SK-N-SH (cell line): ENCODE results near the gene GABRA5. TPM values are rescaled to one million over a fixed set of nuclear protein-coding genes. Genes with fewer than 3 reads are reported as not detected.

Experiments
- CTCF ChIA-PET: fragments of 300-600, 350-600 bp; formaldehyde crosslinking; extraction: SDS; loops from one replicate; lab custom pipeline; 2021; lab: Yijun Ruan, JAX
- POLR2A ChIA-PET: fragments of 350-600 bp; sonication (Branson Sonifier 250); formaldehyde crosslinking; extraction: SDS; loops from one replicate; lab custom pipeline; 2020; ENCODE audit warnings: antibody characterized with exemption, inconsistent platforms; lab: Yijun Ruan, JAX
- DNase-seq: peaks from one replicate; pipeline ENCODE4 v3.0.0; 2012
- H2AFZ ChIP-seq: fragments of 200-600 bp; sonication (generic); 2 replicates; pipeline ENCODE4 v1.8.1; 2016; ENCODE audit warnings: antibody characterized with exemption, mild to moderate bottlenecking, low read depth
- H3F3A ChIP-seq: fragments of 200-600 bp; sonication (generic); replicated peaks from 2 replicates; pipeline ENCODE3; 2016; ENCODE audit warnings: antibody characterized with exemption, mild to moderate bottlenecking; ENCODE audit not compliant: insufficient read depth
- H3K27ac ChIP-seq, 2 experiments: fragments of 200-500 bp in 1 of 2; fragments of 200-600 bp in 1 of 2; sonication (Bioruptor generic) in 1 of 2; sonication (generic), shearing (Covaris generic) in 1 of 2; 2 replicates each; pipeline versions ENCODE4 v1.5.1 to v1.6.1; 2014 to 2016; ENCODE audit warnings: low read depth in 2 of 2, inconsistent platforms in 1 of 2, low read length in 1 of 2, mild to moderate bottlenecking in 1 of 2, mixed read lengths in 1 of 2
- H3K27me3 ChIP-seq: fragments of 200-600 bp; sonication (generic), shearing (Covaris generic); 2 replicates; pipeline ENCODE4 v1.6.1; 2016; ENCODE audit warnings: mixed run types; ENCODE audit not compliant: insufficient read depth
- H3K36me3 ChIP-seq, 2 experiments: fragments of 200-500 bp in 1 of 2; fragments of 200-600 bp in 1 of 2; sonication (Bioruptor generic) in 1 of 2; sonication (generic) in 1 of 2; replicated peaks in 1 of 2; 2 replicates each; pipeline versions ENCODE3 to v1.5.1; 2014 to 2016; ENCODE audit warnings: low read length in 1 of 2, mild to moderate bottlenecking in 1 of 2; ENCODE audit not compliant: insufficient read depth in 2 of 2, control insufficient read depth in 1 of 2
- H3K4me1 ChIP-seq, 2 experiments: fragments of 200-500 bp in 1 of 2; fragments of 200-600 bp in 1 of 2; sonication (Bioruptor generic) in 1 of 2; sonication (generic), shearing (Covaris generic) in 1 of 2; 2 replicates each; pipeline versions ENCODE4 v1.5.1 to v1.6.1; 2014 to 2016; ENCODE audit warnings: low read depth in 1 of 2, low read length in 1 of 2, mixed run types in 1 of 2; ENCODE audit not compliant: insufficient read depth in 2 of 2, control insufficient read depth in 1 of 2
- H3K4me2 ChIP-seq: fragments of 200-600 bp; sonication (generic), shearing (Covaris generic); 2 replicates; pipeline ENCODE4 v1.6.1; 2017; ENCODE audit warnings: mixed run types
- H3K4me3 ChIP-seq, 2 experiments: fragments of 200-500 bp in 1 of 2; fragments of 200-600 bp in 1 of 2; sonication (Bioruptor generic) in 1 of 2; sonication (generic), shearing (Covaris generic) in 1 of 2; 2 replicates each; pipeline versions ENCODE4 v1.5.1 to v1.8.1; 2014 to 2016; ENCODE audit warnings: low read depth in 2 of 2, inconsistent platforms in 1 of 2, low read length in 1 of 2, mild to moderate bottlenecking in 1 of 2, mixed read lengths in 1 of 2, moderate library complexity in 1 of 2
- H3K79me2 ChIP-seq: fragments of 200-600 bp; sonication (generic); 2 replicates; pipeline ENCODE4 v1.8.1; 2017; ENCODE audit warnings: mild to moderate bottlenecking; ENCODE audit not compliant: insufficient read depth
- H3K9ac ChIP-seq: fragments of 200-600 bp; sonication (generic); 2 replicates; pipeline ENCODE4 v1.6.1; 2017; ENCODE audit warnings: mixed run types
- H3K9me2 ChIP-seq: fragments of 200-600 bp; sonication (generic); 2 replicates; pipeline ENCODE4 v1.6.1; 2017; ENCODE audit warnings: mixed run types
- H3K9me3 ChIP-seq: fragments of 200-600 bp; sonication (generic); 2 replicates; pipeline ENCODE4 v1.6.1; 2017; ENCODE audit warnings: mixed run types, mild to moderate bottlenecking, moderate library complexity
- H4K20me1 ChIP-seq: fragments of 200-600 bp; sonication (generic); 2 replicates; pipeline ENCODE4 v1.6.1; 2017; ENCODE audit warnings: mild to moderate bottlenecking, mixed run types; ENCODE audit not compliant: insufficient read depth
- CHD2 ChIP-seq: fragments of 150-350 bp; IDR thresholded peaks from 2 replicates; pipeline ENCODE4 v1.6.1; 2018; ENCODE audit warnings: low read length; ENCODE audit not compliant: partially characterized antibody
- FOSL2 ChIP-seq: IDR thresholded peaks from 2 replicates; pipeline ENCODE4 v1.4.0; 2012; ENCODE audit warnings: low read depth, mild to moderate bottlenecking, moderate library complexity, borderline replicate concordance
- FOXJ3 ChIP-seq: sonication (generic); formaldehyde crosslinking; IDR thresholded peaks from 2 replicates; pipeline ENCODE4 v1.5.1; 2020; ENCODE audit warnings: mild to moderate bottlenecking, missing genetic modification reagents
- FOXM1 ChIP-seq: IDR thresholded peaks from 2 replicates; pipeline ENCODE4 v1.4.0; 2012; ENCODE audit warnings: low read depth, mild to moderate bottlenecking
- GABPA ChIP-seq: IDR thresholded peaks from 2 replicates; pipeline ENCODE4 v1.4.0; 2012; ENCODE audit warnings: low read depth, mild to moderate bottlenecking
- JUND ChIP-seq: IDR thresholded peaks from 2 replicates; pipeline ENCODE4 v1.4.0; 2012
- MEF2A ChIP-seq: IDR thresholded peaks from 2 replicates; pipeline ENCODE4 v1.4.0; 2012; ENCODE audit warnings: low read depth, borderline replicate concordance
- NFIC ChIP-seq: IDR thresholded peaks from 2 replicates; pipeline ENCODE4 v1.4.0; 2012; ENCODE audit warnings: borderline replicate concordance
- NRF1 ChIP-seq: IDR thresholded peaks from 2 replicates; pipeline ENCODE4 v1.6.1; 2012; ENCODE audit warnings: low read depth, mild to moderate bottlenecking, low read length
- POLR2AphosphoS5 ChIP-seq: IDR thresholded peaks from 2 replicates; pipeline ENCODE4 v1.6.1; 2012; ENCODE audit warnings: low read depth, low read length
- RAD21 ChIP-seq: IDR thresholded peaks from 2 replicates; pipeline ENCODE4 v1.6.1; 2012; ENCODE audit warnings: mild to moderate bottlenecking, low read length
- RCOR1 ChIP-seq: fragments of 150-350 bp; IDR thresholded peaks from 2 replicates; pipeline ENCODE4 v1.6.1; 2017; ENCODE audit warnings: antibody characterized with exemption, low read length
- RXRA ChIP-seq: IDR thresholded peaks from 2 replicates; pipeline ENCODE4 v1.4.0; 2012; ENCODE audit warnings: low read depth, mild to moderate bottlenecking, borderline replicate concordance
- SIN3A ChIP-seq: IDR thresholded peaks from 2 replicates; pipeline ENCODE4 v1.6.1; 2012; ENCODE audit warnings: low read depth, mild to moderate bottlenecking, low read length, moderate library complexity, borderline replicate concordance
- SMC3 ChIP-seq: IDR thresholded peaks from 2 replicates; pipeline ENCODE4 v1.6.1; 2012; ENCODE audit warnings: low read depth, low read length, improper control_type of control experiment
- WGBS: methylation state at CpG from one replicate; pipeline ENCODE4 v1.1.6; 2017; ENCODE audit warnings: low lambda C conversion rate; 5-methylcytosine and 5-hydroxymethylcytosine counted together
- polyA plus RNA-seq, 3 experiments: library from polyadenylated mRNA; depleted of rRNA; stranded (reverse); fragments of >200 nt; gene quantifications; 2 replicates each; pipeline ENCODE4 v1.2.3, GENCODE V29; 2012
- TF ChIP-seq, protein P1 (sequence below): IDR thresholded peaks from 2 replicates; pipeline ENCODE4 v1.4.0; 2012; ENCODE audit warnings: low read depth, borderline replicate concordance
- TF ChIP-seq, protein P2 (sequence below): IDR thresholded peaks from 2 replicates; pipeline ENCODE4 v1.6.1; 2012; ENCODE audit warnings: mild to moderate bottlenecking, low read depth, low read length, moderate library complexity
- TF ChIP-seq, protein P3 (sequence below): IDR thresholded peaks from 2 replicates; pipeline ENCODE4; 2012
- TF ChIP-seq, protein P4 (sequence below): IDR thresholded peaks from 2 replicates; pipeline ENCODE4 v1.4.0; 2012; ENCODE audit warnings: low read depth
- TF ChIP-seq, protein P5 (sequence below): fragments of 150-350 bp; IDR thresholded peaks from 2 replicates; pipeline ENCODE4 v1.6.1; 2016; ENCODE audit warnings: mild to moderate bottlenecking, low read depth, low read length

The GABRA5 gene
- polyA plus RNA-seq, 1 of the 3 experiments (the other 2 are of a cell fraction): not detected

DNA sequence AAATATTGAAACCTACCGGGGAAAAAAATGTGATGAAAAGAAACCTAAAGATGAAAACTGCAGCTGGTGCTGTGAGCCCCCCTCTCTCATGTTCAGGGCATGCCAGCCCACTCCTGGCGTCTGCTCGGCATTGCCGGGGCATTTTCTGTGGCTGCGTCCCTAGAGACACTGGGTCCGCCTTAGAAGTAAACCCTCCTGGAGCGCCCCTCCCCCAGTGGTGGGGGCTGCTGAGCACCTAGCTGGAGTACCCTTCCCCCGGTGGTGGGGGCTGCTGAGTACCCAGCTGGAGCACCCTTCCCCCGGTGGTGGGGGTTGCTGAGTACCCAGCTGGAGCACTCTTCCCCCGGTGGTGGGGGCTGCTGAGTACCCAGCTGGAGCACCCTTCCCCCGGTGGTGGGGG lies 24.5 kb upstream of the GABRA5 start:
- WGBS: 55% methylated on average over 5 of the region's 11 CpGs
- Histone ChIP-seq H3K79me2 (no peaks in the 10 kb centered on the region), H3K4me3 (no peak overlapping the region), H3K4me2 (no peak overlapping the region), H2AFZ (no peak overlapping the region), H3K9me3 (peaks cover 3% of the 10 kb centered on the region; the same call in 1 of the 2 replicates), H3K4me1 (no peaks in the 10 kb centered on the region), H4K20me1 (no peaks in the 10 kb centered on the region), H3K9me2 (no peaks in the 10 kb centered on the region), H3K9ac (no peak overlapping the region)
- no peak for DNase-seq
- POLR2A ChIA-PET: no interaction called here
- TF ChIP-seq, protein P1, sequence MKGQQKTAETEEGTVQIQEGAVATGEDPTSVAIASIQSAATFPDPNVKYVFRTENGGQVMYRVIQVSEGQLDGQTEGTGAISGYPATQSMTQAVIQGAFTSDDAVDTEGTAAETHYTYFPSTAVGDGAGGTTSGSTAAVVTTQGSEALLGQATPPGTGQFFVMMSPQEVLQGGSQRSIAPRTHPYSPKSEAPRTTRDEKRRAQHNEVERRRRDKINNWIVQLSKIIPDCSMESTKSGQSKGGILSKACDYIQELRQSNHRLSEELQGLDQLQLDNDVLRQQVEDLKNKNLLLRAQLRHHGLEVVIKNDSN: no peak
- TF ChIP-seq, protein P2, sequence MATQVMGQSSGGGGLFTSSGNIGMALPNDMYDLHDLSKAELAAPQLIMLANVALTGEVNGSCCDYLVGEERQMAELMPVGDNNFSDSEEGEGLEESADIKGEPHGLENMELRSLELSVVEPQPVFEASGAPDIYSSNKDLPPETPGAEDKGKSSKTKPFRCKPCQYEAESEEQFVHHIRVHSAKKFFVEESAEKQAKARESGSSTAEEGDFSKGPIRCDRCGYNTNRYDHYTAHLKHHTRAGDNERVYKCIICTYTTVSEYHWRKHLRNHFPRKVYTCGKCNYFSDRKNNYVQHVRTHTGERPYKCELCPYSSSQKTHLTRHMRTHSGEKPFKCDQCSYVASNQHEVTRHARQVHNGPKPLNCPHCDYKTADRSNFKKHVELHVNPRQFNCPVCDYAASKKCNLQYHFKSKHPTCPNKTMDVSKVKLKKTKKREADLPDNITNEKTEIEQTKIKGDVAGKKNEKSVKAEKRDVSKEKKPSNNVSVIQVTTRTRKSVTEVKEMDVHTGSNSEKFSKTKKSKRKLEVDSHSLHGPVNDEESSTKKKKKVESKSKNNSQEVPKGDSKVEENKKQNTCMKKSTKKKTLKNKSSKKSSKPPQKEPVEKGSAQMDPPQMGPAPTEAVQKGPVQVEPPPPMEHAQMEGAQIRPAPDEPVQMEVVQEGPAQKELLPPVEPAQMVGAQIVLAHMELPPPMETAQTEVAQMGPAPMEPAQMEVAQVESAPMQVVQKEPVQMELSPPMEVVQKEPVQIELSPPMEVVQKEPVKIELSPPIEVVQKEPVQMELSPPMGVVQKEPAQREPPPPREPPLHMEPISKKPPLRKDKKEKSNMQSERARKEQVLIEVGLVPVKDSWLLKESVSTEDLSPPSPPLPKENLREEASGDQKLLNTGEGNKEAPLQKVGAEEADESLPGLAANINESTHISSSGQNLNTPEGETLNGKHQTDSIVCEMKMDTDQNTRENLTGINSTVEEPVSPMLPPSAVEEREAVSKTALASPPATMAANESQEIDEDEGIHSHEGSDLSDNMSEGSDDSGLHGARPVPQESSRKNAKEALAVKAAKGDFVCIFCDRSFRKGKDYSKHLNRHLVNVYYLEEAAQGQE: no peak
- TF ChIP-seq FOXJ3 (no peak), CHD2 (no peak), FOXM1 (no peak), RXRA (no peak), FOSL2 (no peak), JUND (no peak), RCOR1 (no peak), GABPA (no peak), SMC3 (no peak), NRF1 (no peak), RAD21 (no peak), SIN3A (no peak), MEF2A (no peak), NFIC (no peak), POLR2AphosphoS5 (no peak)
- TF ChIP-seq, protein P3, sequence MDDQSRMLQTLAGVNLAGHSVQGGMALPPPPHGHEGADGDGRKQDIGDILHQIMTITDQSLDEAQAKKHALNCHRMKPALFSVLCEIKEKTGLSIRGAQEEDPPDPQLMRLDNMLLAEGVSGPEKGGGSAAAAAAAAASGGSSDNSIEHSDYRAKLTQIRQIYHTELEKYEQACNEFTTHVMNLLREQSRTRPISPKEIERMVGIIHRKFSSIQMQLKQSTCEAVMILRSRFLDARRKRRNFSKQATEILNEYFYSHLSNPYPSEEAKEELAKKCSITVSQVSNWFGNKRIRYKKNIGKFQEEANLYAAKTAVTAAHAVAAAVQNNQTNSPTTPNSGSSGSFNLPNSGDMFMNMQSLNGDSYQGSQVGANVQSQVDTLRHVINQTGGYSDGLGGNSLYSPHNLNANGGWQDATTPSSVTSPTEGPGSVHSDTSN: no peak
- TF ChIP-seq, protein P4, sequence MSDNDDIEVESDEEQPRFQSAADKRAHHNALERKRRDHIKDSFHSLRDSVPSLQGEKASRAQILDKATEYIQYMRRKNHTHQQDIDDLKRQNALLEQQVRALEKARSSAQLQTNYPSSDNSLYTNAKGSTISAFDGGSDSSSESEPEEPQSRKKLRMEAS: no peak
- TF ChIP-seq, protein P5, sequence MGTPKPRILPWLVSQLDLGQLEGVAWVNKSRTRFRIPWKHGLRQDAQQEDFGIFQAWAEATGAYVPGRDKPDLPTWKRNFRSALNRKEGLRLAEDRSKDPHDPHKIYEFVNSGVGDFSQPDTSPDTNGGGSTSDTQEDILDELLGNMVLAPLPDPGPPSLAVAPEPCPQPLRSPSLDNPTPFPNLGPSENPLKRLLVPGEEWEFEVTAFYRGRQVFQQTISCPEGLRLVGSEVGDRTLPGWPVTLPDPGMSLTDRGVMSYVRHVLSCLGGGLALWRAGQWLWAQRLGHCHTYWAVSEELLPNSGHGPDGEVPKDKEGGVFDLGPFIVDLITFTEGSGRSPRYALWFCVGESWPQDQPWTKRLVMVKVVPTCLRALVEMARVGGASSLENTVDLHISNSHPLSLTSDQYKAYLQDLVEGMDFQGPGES: no peak
- TF ChIP-seq, all 33 proteins: peak for 0
- CTCF ChIA-PET: interaction anchor here (1.0 kb wide), 2 partner anchors 22 to 25 kb away, joined by 3 read pairs; no protein-coding TSS in a partner anchor
- H3K36me3 ChIP-seq: no peaks in the 10 kb centered on the region
- H3K27ac ChIP-seq: no peak overlapping the region
- no peaks in the 10 kb centered on the region for H3K27me3 ChIP-seq
- H3F3A ChIP-seq: no peaks in the 10 kb centered on the region
